ENCODE results near the gene ZSWIM3.

Gene ZSWIM3

DNA sequence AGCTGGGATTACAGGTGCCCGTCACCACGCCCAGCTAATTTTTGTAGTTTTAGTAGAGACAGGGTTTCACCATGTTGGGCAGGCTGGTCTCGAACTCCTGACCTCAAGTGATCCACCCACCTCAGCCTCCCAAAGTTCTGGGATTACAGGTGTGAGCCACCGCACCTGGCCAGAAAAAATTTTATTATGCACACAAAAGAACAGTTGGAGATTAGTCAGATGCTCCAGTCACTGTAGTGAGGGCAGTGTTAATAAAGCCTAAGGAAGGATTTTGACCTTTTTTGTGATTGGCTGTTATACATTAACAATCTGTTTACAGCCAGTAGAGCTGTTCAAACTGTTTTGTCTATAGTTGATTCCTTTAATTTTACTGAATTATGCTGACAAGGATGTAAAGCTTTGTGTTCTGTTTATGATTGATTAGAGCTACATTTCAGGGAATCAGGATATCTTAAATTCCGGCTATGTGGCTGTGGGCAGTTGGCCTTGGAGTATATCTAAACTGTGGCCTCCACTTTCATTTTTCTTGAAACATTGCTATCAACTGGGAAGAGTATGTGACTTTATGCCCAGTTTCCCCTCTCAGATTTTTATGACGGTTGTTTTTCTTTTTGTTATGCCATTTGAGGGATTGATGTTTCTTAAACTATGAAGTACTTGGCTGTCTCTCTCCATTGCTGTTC, 9.9 kb downstream of the ZSWIM3 start:
- Histone ChIP-seq H3K4me1 (ENCODE audit: control insufficient read depth, low read length) (no peaks in the 10 kb centered on the region), H3K4me2 (ENCODE audit: low read length) (no peak overlapping the region), H3K36me3 (ENCODE audit: control insufficient read depth, low read length) (no peaks in the 10 kb centered on the region), H3K27me3 (ENCODE audit: control insufficient read depth, low read length) (no peaks in the 10 kb centered on the region), H3K4me3 (ENCODE audit: low read length) (no peak overlapping the region), H3K9me3 (ENCODE audit: control insufficient read depth, insufficient read depth, low read length) (no peaks in the 10 kb centered on the region), H3K9me2 (replicated peaks; ENCODE audit: control insufficient read depth, low read length) (no peaks in the 10 kb centered on the region), H4K20me1 (ENCODE audit: control insufficient read depth, insufficient read depth, low read depth, low read length) (no peaks in the 10 kb centered on the region), H3F3A (ENCODE audit: control insufficient read depth, insufficient read depth) (no peaks in the 10 kb centered on the region), H3K27ac (ENCODE audit: low read depth, low read length) (no peak overlapping the region), H3K79me2 (ENCODE audit: control insufficient read depth, low read length) (no peaks in the 10 kb centered on the region)
- no peak for TF ChIP-seq EZH2phosphoT487 (IDR thresholded peaks at IDR 0.05; ENCODE audit: borderline replicate concordance, low read length)
- TF ChIP-seq, protein P1, sequence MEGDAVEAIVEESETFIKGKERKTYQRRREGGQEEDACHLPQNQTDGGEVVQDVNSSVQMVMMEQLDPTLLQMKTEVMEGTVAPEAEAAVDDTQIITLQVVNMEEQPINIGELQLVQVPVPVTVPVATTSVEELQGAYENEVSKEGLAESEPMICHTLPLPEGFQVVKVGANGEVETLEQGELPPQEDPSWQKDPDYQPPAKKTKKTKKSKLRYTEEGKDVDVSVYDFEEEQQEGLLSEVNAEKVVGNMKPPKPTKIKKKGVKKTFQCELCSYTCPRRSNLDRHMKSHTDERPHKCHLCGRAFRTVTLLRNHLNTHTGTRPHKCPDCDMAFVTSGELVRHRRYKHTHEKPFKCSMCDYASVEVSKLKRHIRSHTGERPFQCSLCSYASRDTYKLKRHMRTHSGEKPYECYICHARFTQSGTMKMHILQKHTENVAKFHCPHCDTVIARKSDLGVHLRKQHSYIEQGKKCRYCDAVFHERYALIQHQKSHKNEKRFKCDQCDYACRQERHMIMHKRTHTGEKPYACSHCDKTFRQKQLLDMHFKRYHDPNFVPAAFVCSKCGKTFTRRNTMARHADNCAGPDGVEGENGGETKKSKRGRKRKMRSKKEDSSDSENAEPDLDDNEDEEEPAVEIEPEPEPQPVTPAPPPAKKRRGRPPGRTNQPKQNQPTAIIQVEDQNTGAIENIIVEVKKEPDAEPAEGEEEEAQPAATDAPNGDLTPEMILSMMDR (IDR thresholded peaks at IDR 0.05; ENCODE audit: low read depth, low read length, poor library complexity, severe bottlenecking), result no peak

DNA sequence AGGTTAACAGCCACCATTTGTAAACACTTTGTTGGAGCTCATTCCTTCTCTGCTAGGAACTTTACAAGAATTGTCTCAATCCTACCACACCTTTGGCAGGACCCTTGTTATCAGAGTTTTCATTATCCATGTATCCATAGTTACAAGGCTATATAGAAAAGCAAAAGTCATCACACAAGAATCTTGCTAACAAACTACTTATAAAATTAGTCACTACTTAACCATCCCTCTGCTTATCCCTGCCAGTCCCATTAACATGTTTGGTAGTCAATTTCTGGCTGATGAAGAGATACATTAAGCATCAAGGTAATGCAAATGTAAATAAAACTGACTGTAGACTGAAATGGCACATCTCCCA, 10.4 kb downstream of the ZSWIM3 start:
- Histone ChIP-seq H3K9me2 (replicated peaks; ENCODE audit: control insufficient read depth, low read length) (no peaks in the 10 kb centered on the region), H3K27ac (ENCODE audit: low read depth, low read length) (no peak overlapping the region), H3K79me2 (ENCODE audit: control insufficient read depth, low read length) (no peaks in the 10 kb centered on the region), H3K36me3 (ENCODE audit: control insufficient read depth, low read length) (no peaks in the 10 kb centered on the region), H3K4me3 (ENCODE audit: low read length) (no peak overlapping the region), H3K27me3 (ENCODE audit: control insufficient read depth, low read length) (no peaks in the 10 kb centered on the region), H3K9me3 (ENCODE audit: control insufficient read depth, insufficient read depth, low read length) (no peaks in the 10 kb centered on the region), H3K4me1 (ENCODE audit: control insufficient read depth, low read length) (no peaks in the 10 kb centered on the region), H4K20me1 (ENCODE audit: control insufficient read depth, insufficient read depth, low read depth, low read length) (no peaks in the 10 kb centered on the region), H3K4me2 (ENCODE audit: low read length) (no peak overlapping the region), H3F3A (ENCODE audit: control insufficient read depth, insufficient read depth) (no peaks in the 10 kb centered on the region)
- TF ChIP-seq, protein P1 (IDR thresholded peaks at IDR 0.05; ENCODE audit: low read depth, low read length, poor library complexity, severe bottlenecking), result no peak
- no peak for TF ChIP-seq EZH2phosphoT487 (IDR thresholded peaks at IDR 0.05; ENCODE audit: borderline replicate concordance, low read length)

DNA sequence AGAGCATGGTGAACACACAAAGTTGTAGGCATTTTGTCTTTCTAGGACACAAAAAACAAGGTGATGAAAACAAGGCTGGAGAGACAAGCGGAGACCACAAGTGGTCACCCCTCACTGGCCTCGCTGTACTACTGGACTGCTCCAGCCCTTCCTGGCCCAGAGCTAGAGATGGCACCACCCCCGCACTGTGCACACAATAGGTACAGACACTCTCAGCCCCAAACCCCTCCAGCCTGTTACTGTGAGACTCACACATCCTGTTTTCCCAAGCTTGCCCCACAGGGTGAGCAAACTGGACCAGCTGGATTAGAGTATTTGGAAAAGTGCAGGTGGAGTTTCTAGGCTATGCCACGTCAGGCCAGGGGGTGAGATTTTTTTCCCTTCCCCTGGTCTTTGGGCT, 15.2 kb downstream of the ZSWIM3 start:
- Histone ChIP-seq H3K9me3 (ENCODE audit: control insufficient read depth, insufficient read depth, low read length) (no peaks in the 10 kb centered on the region), H3F3A (ENCODE audit: control insufficient read depth, insufficient read depth) (no peaks in the 10 kb centered on the region), H3K9me2 (replicated peaks; ENCODE audit: control insufficient read depth, low read length) (no peaks in the 10 kb centered on the region), H3K4me3 (ENCODE audit: low read length) (no peak overlapping the region), H3K36me3 (ENCODE audit: control insufficient read depth, low read length) (peaks cover 3% of the 10 kb centered on the region; the same call in 1 of the 2 replicates), H4K20me1 (ENCODE audit: control insufficient read depth, insufficient read depth, low read depth, low read length) (no peaks in the 10 kb centered on the region), H3K79me2 (ENCODE audit: control insufficient read depth, low read length) (no peaks in the 10 kb centered on the region), H3K27ac (ENCODE audit: low read depth, low read length) (no peak overlapping the region), H3K27me3 (ENCODE audit: control insufficient read depth, low read length) (no peaks in the 10 kb centered on the region), H3K4me2 (ENCODE audit: low read length) (no peak overlapping the region), H3K4me1 (ENCODE audit: control insufficient read depth, low read length) (no peaks in the 10 kb centered on the region)
- TF ChIP-seq, protein P1 (IDR thresholded peaks at IDR 0.05; ENCODE audit: low read depth, low read length, poor library complexity, severe bottlenecking), result no peak
- TF ChIP-seq EZH2phosphoT487 (IDR thresholded peaks at IDR 0.05; ENCODE audit: borderline replicate concordance, low read length), result no peak

Data from DOHH2 (cell line).